Measurements from ENCODE around the gene BHLHE40.
A peak's percentile ranks its signal among the peaks of the same experiment; 100 is the strongest.

The BHLHE40 gene

GRCh38 chr3:4936982-4937614, 42.1 kb upstream of the BHLHE40 start:
- Histone ChIP-seq H3K27ac (ENCODE audit: low read length, poor library complexity, severe bottlenecking) (no peak overlapping the region), H3K79me1 (replicated peaks; ENCODE audit: low read length, poor library complexity, severe bottlenecking) (no peaks in the 10 kb centered on the region), H3K18ac (ENCODE audit: low read depth in 1 of 2, low read length in 2 of 2) (no peak overlapping the region), H2AK5ac (ENCODE audit: low read length, severe bottlenecking) (no peak overlapping the region), H2BK15ac (ENCODE audit: low read depth, poor library complexity, severe bottlenecking) (no peak overlapping the region), H3K4me1 (ENCODE audit: control insufficient read depth, insufficient read depth, low read depth, low read length) (no peaks in the 10 kb centered on the region), H3K23ac (ENCODE audit: low read length in 2 of 2) (no peak overlapping the region), H3K27me3 (ENCODE audit: control insufficient read depth in 1 of 2, insufficient read depth in 1 of 2, low read length in 2 of 2) (no peaks in the 10 kb centered on the region), H3K9me3 (ENCODE audit: control insufficient read depth, low read length) (no peaks in the 10 kb centered on the region), H3K4me3 (ENCODE audit: insufficient read depth in 1 of 2, low read depth in 1 of 2, low read length in 2 of 2) (no peak overlapping the region), H3K4ac (ENCODE audit: low read depth in 1 of 2, low read length in 2 of 2) (no peak overlapping the region), H3K4me2 (ENCODE audit: low read length, poor library complexity, severe bottlenecking) (no peak overlapping the region), H4K91ac (ENCODE audit: low read length) (no peak overlapping the region), H4K8ac (ENCODE audit: low read length) (no peak overlapping the region), H2BK120ac (ENCODE audit: low read depth, low read length) (no peak overlapping the region), H2AFZ (ENCODE audit: low read depth, low read length) (no peak overlapping the region), H2BK12ac (ENCODE audit: low read length in 2 of 2) (no peak overlapping the region), H3K36me3 (ENCODE audit: control insufficient read depth in 1 of 2, insufficient read depth in 2 of 2, low read depth in 1 of 2, low read length in 2 of 2) (no peaks in the 10 kb centered on the region), H2BK5ac (ENCODE audit: low read depth, low read length, poor library complexity, severe bottlenecking) (no peak overlapping the region), H3K14ac (ENCODE audit: low read length in 2 of 2) (no peak overlapping the region), H3K9ac (ENCODE audit: low read length) (no peak overlapping the region)
- no peak for DNase-seq
- WGBS: 95% methylated on average over 6 of the region's 6 CpGs

DNA sequence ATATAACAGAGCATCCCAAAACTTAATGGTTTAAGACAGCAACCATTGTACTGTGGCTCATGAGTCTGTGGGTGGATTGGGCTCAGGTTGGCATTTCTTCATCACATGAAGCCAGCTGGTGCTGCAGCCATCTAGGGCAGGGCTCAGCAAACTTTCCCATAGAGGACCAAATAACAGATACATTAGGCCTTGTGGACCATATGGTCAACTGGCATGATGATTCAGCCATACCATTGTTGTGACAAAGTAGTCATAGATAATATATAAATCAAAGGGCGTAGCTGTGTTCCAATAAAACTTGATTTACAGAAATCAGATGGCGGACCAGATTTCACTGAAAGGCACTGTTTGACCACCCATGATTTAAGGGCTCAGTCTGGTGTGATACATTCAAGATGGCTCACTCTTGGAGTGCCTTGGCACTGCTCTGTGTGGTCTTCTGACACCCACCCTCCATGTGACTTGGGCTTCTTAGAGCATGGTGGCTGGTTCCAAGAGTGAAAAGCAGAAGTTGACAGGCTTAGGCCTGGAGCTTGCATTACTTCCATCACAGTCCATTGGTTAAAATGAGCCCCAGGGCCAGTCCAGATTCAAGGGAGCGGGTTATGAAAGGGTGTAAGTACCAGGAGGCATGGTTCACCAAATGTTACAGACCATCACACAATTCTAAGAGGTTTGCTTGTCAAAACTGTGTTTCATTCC, 40.8 kb upstream of the BHLHE40 start:
- Histone ChIP-seq H3K4me2 (ENCODE audit: low read length, poor library complexity, severe bottlenecking) (no peak overlapping the region), H3K23ac (ENCODE audit: low read length in 2 of 2) (no peak overlapping the region), H3K18ac (ENCODE audit: low read depth in 1 of 2, low read length in 2 of 2) (no peak overlapping the region), H3K9ac (ENCODE audit: low read length) (no peak overlapping the region), H2AFZ (ENCODE audit: low read depth, low read length) (no peak overlapping the region), H3K27me3 (ENCODE audit: control insufficient read depth in 1 of 2, insufficient read depth in 1 of 2, low read length in 2 of 2) (no peaks in the 10 kb centered on the region), H4K8ac (ENCODE audit: low read length) (no peak overlapping the region), H3K14ac (ENCODE audit: low read length in 2 of 2) (no peak overlapping the region), H2BK15ac (ENCODE audit: low read depth, poor library complexity, severe bottlenecking) (no peak overlapping the region), H2AK5ac (ENCODE audit: low read length, severe bottlenecking) (no peak overlapping the region), H3K4ac (ENCODE audit: low read depth in 1 of 2, low read length in 2 of 2) (no peak overlapping the region), H3K36me3 (ENCODE audit: control insufficient read depth in 1 of 2, insufficient read depth in 2 of 2, low read depth in 1 of 2, low read length in 2 of 2) (no peaks in the 10 kb centered on the region), H2BK5ac (ENCODE audit: low read depth, low read length, poor library complexity, severe bottlenecking) (no peak overlapping the region), H4K91ac (ENCODE audit: low read length) (no peak overlapping the region), H3K9me3 (ENCODE audit: control insufficient read depth, low read length) (no peaks in the 10 kb centered on the region), H3K4me1 (ENCODE audit: control insufficient read depth, insufficient read depth, low read depth, low read length) (no peaks in the 10 kb centered on the region), H3K4me3 (ENCODE audit: insufficient read depth in 1 of 2, low read depth in 1 of 2, low read length in 2 of 2) (no peak overlapping the region), H2BK12ac (ENCODE audit: low read length in 2 of 2) (no peak overlapping the region), H3K27ac (ENCODE audit: low read length, poor library complexity, severe bottlenecking) (no peak overlapping the region), H2BK120ac (ENCODE audit: low read depth, low read length) (no peak overlapping the region), H3K79me1 (replicated peaks; ENCODE audit: low read length, poor library complexity, severe bottlenecking) (no peaks in the 10 kb centered on the region)
- WGBS: 75% methylated on average over 3 of the region's 3 CpGs
- no peak for DNase-seq

GRCh38 chr3:4939276-4939675, 40.0 kb upstream of the BHLHE40 start:
- no peaks in the 10 kb centered on the region for H3K9me3 ChIP-seq (ENCODE audit: control insufficient read depth, low read length)
- no peak overlapping the region for H3K18ac ChIP-seq (ENCODE audit: low read depth in 1 of 2, low read length in 2 of 2)
- H3K4me1 ChIP-seq (ENCODE audit: control insufficient read depth, insufficient read depth, low read depth, low read length): no peaks in the 10 kb centered on the region
- peak; percentile 6 for DNase-seq
- no peak overlapping the region for H3K23ac ChIP-seq (ENCODE audit: low read length in 2 of 2)
- no peak overlapping the region for H2BK5ac ChIP-seq (ENCODE audit: low read depth, low read length, poor library complexity, severe bottlenecking)
- H3K4ac ChIP-seq (ENCODE audit: low read depth in 1 of 2, low read length in 2 of 2): no peak overlapping the region
- no peaks in the 10 kb centered on the region for H3K27me3 ChIP-seq (ENCODE audit: control insufficient read depth in 1 of 2, insufficient read depth in 1 of 2, low read length in 2 of 2)
- no peak overlapping the region for H2BK15ac ChIP-seq (ENCODE audit: low read depth, poor library complexity, severe bottlenecking)
- H3K79me1 ChIP-seq (replicated peaks; ENCODE audit: low read length, poor library complexity, severe bottlenecking): no peaks in the 10 kb centered on the region
- H3K14ac ChIP-seq (ENCODE audit: low read length in 2 of 2): no peak overlapping the region
- no peak overlapping the region for H4K91ac ChIP-seq (ENCODE audit: low read length)
- H3K4me2 ChIP-seq (ENCODE audit: low read length, poor library complexity, severe bottlenecking): no peak overlapping the region
- no peak overlapping the region for H2BK120ac ChIP-seq (ENCODE audit: low read depth, low read length)
- no peak overlapping the region for H4K8ac ChIP-seq (ENCODE audit: low read length)
- H3K27ac ChIP-seq (ENCODE audit: low read length, poor library complexity, severe bottlenecking): no peak overlapping the region
- no CpG with 5 or more reads among the region's 3 CpGs for WGBS
- H2AK5ac ChIP-seq (ENCODE audit: low read length, severe bottlenecking): no peak overlapping the region
- H3K36me3 ChIP-seq (ENCODE audit: control insufficient read depth in 1 of 2, insufficient read depth in 2 of 2, low read depth in 1 of 2, low read length in 2 of 2): no peaks in the 10 kb centered on the region
- H3K9ac ChIP-seq (ENCODE audit: low read length): no peak overlapping the region
- H2BK12ac ChIP-seq (ENCODE audit: low read length in 2 of 2): no peak overlapping the region
- H3K4me3 ChIP-seq (ENCODE audit: insufficient read depth in 1 of 2, low read depth in 1 of 2, low read length in 2 of 2): no peak overlapping the region
- no peak overlapping the region for H2AFZ ChIP-seq (ENCODE audit: low read depth, low read length)

GRCh38 chr3:4940985-4941384, 38.3 kb upstream of the BHLHE40 start:
- no peak overlapping the region for H3K27ac ChIP-seq (ENCODE audit: low read length, poor library complexity, severe bottlenecking)
- 94% methylated on average over 4 of the region's 4 CpGs for WGBS
- no peak overlapping the region for H2AFZ ChIP-seq (ENCODE audit: low read depth, low read length)
- no peak overlapping the region for H3K4me3 ChIP-seq (ENCODE audit: insufficient read depth in 1 of 2, low read depth in 1 of 2, low read length in 2 of 2)
- H3K79me1 ChIP-seq (replicated peaks; ENCODE audit: low read length, poor library complexity, severe bottlenecking): no peaks in the 10 kb centered on the region
- H4K8ac ChIP-seq (ENCODE audit: low read length): no peak overlapping the region
- H3K9me3 ChIP-seq (ENCODE audit: control insufficient read depth, low read length): no peaks in the 10 kb centered on the region
- H2AK5ac ChIP-seq (ENCODE audit: low read length, severe bottlenecking): no peak overlapping the region
- H2BK15ac ChIP-seq (ENCODE audit: low read depth, poor library complexity, severe bottlenecking): no peak overlapping the region
- DNase-seq: no peak
- H2BK5ac ChIP-seq (ENCODE audit: low read depth, low read length, poor library complexity, severe bottlenecking): no peak overlapping the region
- no peak overlapping the region for H3K9ac ChIP-seq (ENCODE audit: low read length)
- H2BK12ac ChIP-seq (ENCODE audit: low read length in 2 of 2): no peak overlapping the region
- H3K23ac ChIP-seq (ENCODE audit: low read length in 2 of 2): no peak overlapping the region
- no peaks in the 10 kb centered on the region for H3K27me3 ChIP-seq (ENCODE audit: control insufficient read depth in 1 of 2, insufficient read depth in 1 of 2, low read length in 2 of 2)
- H3K4me2 ChIP-seq (ENCODE audit: low read length, poor library complexity, severe bottlenecking): no peak overlapping the region
- H4K91ac ChIP-seq (ENCODE audit: low read length): no peak overlapping the region
- H3K4me1 ChIP-seq (ENCODE audit: control insufficient read depth, insufficient read depth, low read depth, low read length): no peaks in the 10 kb centered on the region
- H2BK120ac ChIP-seq (ENCODE audit: low read depth, low read length): no peak overlapping the region
- no peak overlapping the region for H3K18ac ChIP-seq (ENCODE audit: low read depth in 1 of 2, low read length in 2 of 2)
- no peak overlapping the region for H3K4ac ChIP-seq (ENCODE audit: low read depth in 1 of 2, low read length in 2 of 2)
- H3K36me3 ChIP-seq (ENCODE audit: control insufficient read depth in 1 of 2, insufficient read depth in 2 of 2, low read depth in 1 of 2, low read length in 2 of 2): no peaks in the 10 kb centered on the region
- H3K14ac ChIP-seq (ENCODE audit: low read length in 2 of 2): no peak overlapping the region

Data from mesenchymal stem cell (in vitro differentiated cells and primary cell).